ENCODE data around the gene PNPLA5.

Gene PNPLA5

GRCh38 chr22:43928468-43928867 is 36.7 kb upstream of the PNPLA5 start:
- Histone ChIP-seq H3K4ac (ENCODE audit: low read length) (no peak overlapping the region), H3K9me3 (replicated peaks in 1 of 2; ENCODE audit: control insufficient read depth in 2 of 2, insufficient read depth in 1 of 2, low read depth in 1 of 2, low read length in 2 of 2) (no peaks in the 10 kb centered on the region), H3K4me3 (ENCODE audit: low read length in 2 of 2) (no peak overlapping the region), H2BK120ac (ENCODE audit: low read depth, low read length) (no peak overlapping the region), H3K23ac (ENCODE audit: low read depth, low read length, poor library complexity) (no peak overlapping the region), H2BK15ac (ENCODE audit: low read length) (no peak overlapping the region), H2BK12ac (ENCODE audit: low read length) (no peak overlapping the region), H3K36me3 (replicated peaks in 1 of 2; ENCODE audit: control insufficient read depth in 2 of 2, insufficient read depth in 2 of 2, low read length in 2 of 2) (peaks cover 33 to 55% of the 10 kb centered on the region in 2 donors), H3K14ac (ENCODE audit: low read length) (no peak overlapping the region), H3K27ac (replicated peaks; ENCODE audit: low read length) (no peak overlapping the region), H3K4me1 (ENCODE audit: control insufficient read depth in 2 of 2, insufficient read depth in 1 of 2, low read depth in 1 of 2, low read length in 2 of 2) (peaks cover 9 to 13% of the 10 kb centered on the region in 2 donors), H2BK5ac (ENCODE audit: low read length) (no peak overlapping the region), H2AFZ (ENCODE audit: low read length) (no peak overlapping the region), H3K27me3 (ENCODE audit: control insufficient read depth in 3 of 3, insufficient read depth in 3 of 3, low read depth in 1 of 3, low read length in 3 of 3) (no peaks in the 10 kb centered on the region), H2AK5ac (ENCODE audit: low read depth, low read length) (no peak overlapping the region), H3K18ac (ENCODE audit: low read length) (no peak overlapping the region), H3K4me2 (ENCODE audit: insufficient read depth, low read length, poor library complexity, severe bottlenecking) (no peak overlapping the region), H3K79me1 (ENCODE audit: low read depth, low read length) (peaks cover 5% of the 10 kb centered on the region), H3K9ac (ENCODE audit: low read depth, low read length, poor library complexity) (no peak overlapping the region), H4K8ac (ENCODE audit: low read depth, low read length) (no peak overlapping the region), H4K91ac (ENCODE audit: low read depth, low read length, poor library complexity) (no peak overlapping the region)
- DNase-seq (ENCODE audit: low spot score), result no peak
- WGBS, 2 donors (ENCODE audit: extremely low coverage in 2 of 2, insufficient read length in 2 of 2, insufficient replicate concordance in 1 of 2), result no CpG with 5 or more reads among the region's 5 CpGs

- peaks cover 21 to 34% of the 10 kb centered on the region in 2 donors for H3K36me3 ChIP-seq (replicated peaks in 1 of 2; ENCODE audit: control insufficient read depth in 2 of 2, insufficient read depth in 2 of 2, low read length in 2 of 2)
- DNase-seq (ENCODE audit: low spot score), result no peak
- no peak overlapping the region for H3K9ac ChIP-seq (ENCODE audit: low read depth, low read length, poor library complexity)
- H3K4me1 ChIP-seq (ENCODE audit: control insufficient read depth in 2 of 2, insufficient read depth in 1 of 2, low read depth in 1 of 2, low read length in 2 of 2), result peaks cover 20 to 26% of the 10 kb centered on the region in 2 donors
- H3K4me3 ChIP-seq (ENCODE audit: low read length in 2 of 2), result no peak overlapping the region
- no peak overlapping the region for H2AFZ ChIP-seq (ENCODE audit: low read length)
- H2BK15ac ChIP-seq (ENCODE audit: low read length), result peak overlapping the region; percentile 2
- no peak overlapping the region for H2BK5ac ChIP-seq (ENCODE audit: low read length)
- WGBS, 2 donors (ENCODE audit: extremely low coverage in 2 of 2, insufficient read length in 2 of 2, insufficient replicate concordance in 1 of 2), result no CpG with 5 or more reads among the region's 1 CpG
- H3K27me3 ChIP-seq (ENCODE audit: control insufficient read depth in 3 of 3, insufficient read depth in 3 of 3, low read depth in 1 of 3, low read length in 3 of 3), result peaks cover 0 to 5% (median 0%) of the 10 kb centered on the region in 3 experiments
- no peak overlapping the region for H2BK120ac ChIP-seq (ENCODE audit: low read depth, low read length)
- no peak overlapping the region for H3K4ac ChIP-seq (ENCODE audit: low read length)
- no peak overlapping the region for H4K91ac ChIP-seq (ENCODE audit: low read depth, low read length, poor library complexity)
- no peak overlapping the region for H2AK5ac ChIP-seq (ENCODE audit: low read depth, low read length)
- no peak overlapping the region for H3K23ac ChIP-seq (ENCODE audit: low read depth, low read length, poor library complexity)
- H3K4me2 ChIP-seq (ENCODE audit: insufficient read depth, low read length, poor library complexity, severe bottlenecking), result no peak overlapping the region
- H4K8ac ChIP-seq (ENCODE audit: low read depth, low read length), result no peak overlapping the region
- H3K14ac ChIP-seq (ENCODE audit: low read length), result no peak overlapping the region
- no peak overlapping the region for H2BK12ac ChIP-seq (ENCODE audit: low read length)
- no peak overlapping the region for H3K27ac ChIP-seq (replicated peaks; ENCODE audit: low read length)
- no peak overlapping the region for H3K18ac ChIP-seq (ENCODE audit: low read length)
- H3K79me1 ChIP-seq (ENCODE audit: low read depth, low read length), result peaks cover 5% of the 10 kb centered on the region
- no peaks in the 10 kb centered on the region for H3K9me3 ChIP-seq (replicated peaks in 1 of 2; ENCODE audit: control insufficient read depth in 2 of 2, insufficient read depth in 1 of 2, low read depth in 1 of 2, low read length in 2 of 2)
Observed at GRCh38 chr22:43926349-43926710, 34.5 kb upstream of the PNPLA5 start.

- no peak overlapping the region for H3K4ac ChIP-seq (ENCODE audit: low read length)
- H3K14ac ChIP-seq (ENCODE audit: low read length), result no peak overlapping the region
- H3K27ac ChIP-seq (replicated peaks; ENCODE audit: low read length), result peak overlapping the region; percentile 51
- no peak overlapping the region for H2AK5ac ChIP-seq (ENCODE audit: low read depth, low read length)
- H2BK5ac ChIP-seq (ENCODE audit: low read length), result peak overlapping the region; percentile 9
- peaks cover 5% of the 10 kb centered on the region for H3K79me1 ChIP-seq (ENCODE audit: low read depth, low read length)
- H3K9ac ChIP-seq (ENCODE audit: low read depth, low read length, poor library complexity), result no peak overlapping the region
- H3K4me2 ChIP-seq (ENCODE audit: insufficient read depth, low read length, poor library complexity, severe bottlenecking), result peak overlapping the region; percentile 70
- H3K23ac ChIP-seq (ENCODE audit: low read depth, low read length, poor library complexity), result no peak overlapping the region
- H2AFZ ChIP-seq (ENCODE audit: low read length), result no peak overlapping the region
- peak overlapping the region; percentile 2 for H2BK15ac ChIP-seq (ENCODE audit: low read length)
- H2BK120ac ChIP-seq (ENCODE audit: low read depth, low read length), result no peak overlapping the region
- peak overlapping the region in 1 of 2 donors; percentile 81 for H3K4me3 ChIP-seq (ENCODE audit: low read length in 2 of 2)
- peaks cover 21 to 27% of the 10 kb centered on the region in 2 donors for H3K4me1 ChIP-seq (ENCODE audit: control insufficient read depth in 2 of 2, insufficient read depth in 1 of 2, low read depth in 1 of 2, low read length in 2 of 2)
- WGBS, 2 donors (ENCODE audit: extremely low coverage in 2 of 2, insufficient read length in 2 of 2, insufficient replicate concordance in 1 of 2), result no CpG with 5 or more reads among the region's 6 CpGs
- no peaks in the 10 kb centered on the region for H3K9me3 ChIP-seq (replicated peaks in 1 of 2; ENCODE audit: control insufficient read depth in 2 of 2, insufficient read depth in 1 of 2, low read depth in 1 of 2, low read length in 2 of 2)
- DNase-seq (ENCODE audit: low spot score), result peak; percentile 80
- peaks cover 0 to 5% (median 0%) of the 10 kb centered on the region in 3 experiments for H3K27me3 ChIP-seq (ENCODE audit: control insufficient read depth in 3 of 3, insufficient read depth in 3 of 3, low read depth in 1 of 3, low read length in 3 of 3)
- peak overlapping the region; percentile 61 for H3K18ac ChIP-seq (ENCODE audit: low read length)
- H4K91ac ChIP-seq (ENCODE audit: low read depth, low read length, poor library complexity), result no peak overlapping the region
- H2BK12ac ChIP-seq (ENCODE audit: low read length), result no peak overlapping the region
- H4K8ac ChIP-seq (ENCODE audit: low read depth, low read length), result no peak overlapping the region
- H3K36me3 ChIP-seq (replicated peaks in 1 of 2; ENCODE audit: control insufficient read depth in 2 of 2, insufficient read depth in 2 of 2, low read length in 2 of 2), result peaks cover 21 to 30% of the 10 kb centered on the region in 2 donors
Observed at GRCh38 chr22:43925433-43926348, 33.9 kb upstream of the PNPLA5 start.

GRCh38 chr22:43924877-43925276 is 33.1 kb upstream of the PNPLA5 start:
- Histone ChIP-seq H3K9me3 (replicated peaks in 1 of 2; ENCODE audit: control insufficient read depth in 2 of 2, insufficient read depth in 1 of 2, low read depth in 1 of 2, low read length in 2 of 2) (no peaks in the 10 kb centered on the region), H3K4me3 (ENCODE audit: low read length in 2 of 2) (peak overlapping the region; percentile 75 to 81), H2BK15ac (ENCODE audit: low read length) (peak overlapping the region; percentile 9), H3K18ac (ENCODE audit: low read length) (peak overlapping the region; percentile 98), H3K4ac (ENCODE audit: low read length) (no peak overlapping the region), H3K79me1 (ENCODE audit: low read depth, low read length) (peaks cover 5% of the 10 kb centered on the region), H2BK120ac (ENCODE audit: low read depth, low read length) (peak overlapping the region; percentile 88), H4K91ac (ENCODE audit: low read depth, low read length, poor library complexity) (no peak overlapping the region), H2AFZ (ENCODE audit: low read length) (peak overlapping the region; percentile 11), H3K14ac (ENCODE audit: low read length) (no peak overlapping the region), H2AK5ac (ENCODE audit: low read depth, low read length) (no peak overlapping the region), H2BK5ac (ENCODE audit: low read length) (peak overlapping the region; percentile 9), H2BK12ac (ENCODE audit: low read length) (no peak overlapping the region), H3K27ac (replicated peaks; ENCODE audit: low read length) (peak overlapping the region; percentile 51), H4K8ac (ENCODE audit: low read depth, low read length) (no peak overlapping the region), H3K4me2 (ENCODE audit: insufficient read depth, low read length, poor library complexity, severe bottlenecking) (peak overlapping the region; percentile 70), H3K36me3 (replicated peaks in 1 of 2; ENCODE audit: control insufficient read depth in 2 of 2, insufficient read depth in 2 of 2, low read length in 2 of 2) (peaks cover 13 to 22% of the 10 kb centered on the region in 2 donors), H3K23ac (ENCODE audit: low read depth, low read length, poor library complexity) (no peak overlapping the region), H3K9ac (ENCODE audit: low read depth, low read length, poor library complexity) (peak overlapping the region; percentile 50), H3K27me3 (ENCODE audit: control insufficient read depth in 3 of 3, insufficient read depth in 3 of 3, low read depth in 1 of 3, low read length in 3 of 3) (peaks cover 0 to 5% (median 0%) of the 10 kb centered on the region in 3 experiments), H3K4me1 (ENCODE audit: control insufficient read depth in 2 of 2, insufficient read depth in 1 of 2, low read depth in 1 of 2, low read length in 2 of 2) (peaks cover 21 to 27% of the 10 kb centered on the region in 2 donors)
- DNase-seq (ENCODE audit: low spot score), result peak; percentile 14
- no CpG with 5 or more reads among the region's 7 CpGs for WGBS, 2 donors (ENCODE audit: extremely low coverage in 2 of 2, insufficient read length in 2 of 2, insufficient replicate concordance in 1 of 2)

Data from neuronal stem cell (in vitro differentiated cells).